22Rv1 (cell line): ENCODE measurements around the gene FHOD3.

Experiments
- CTCF ChIP-seq: fragments of 450-650 bp; IDR thresholded peaks from 2 replicates; pipeline ENCODE4 v1.5.1; 2017; ENCODE audit warnings: mild to moderate bottlenecking
- ZFX ChIP-seq: fragments of 450-650 bp; IDR thresholded peaks from 2 replicates; pipeline ENCODE4 v1.6.1; 2017; ENCODE audit warnings: antibody characterized with exemption, borderline replicate concordance

GRCh38 chr18:36355511-36355910 lies 58.0 kb downstream of the FHOD3 start:
- TF ChIP-seq CTCF (no peak), ZFX (no peak)
